Mesenchymal stem cell (in vitro differentiated cells and primary cell): Measurements from ENCODE around the gene CD19.
A peak's percentile ranks its signal among the peaks of the same experiment; 100 is the strongest.

ENCODE experiments used
- DNase-seq: peaks from one replicate; pipeline ENCODE4 v3.0.0-alpha.2; 2013
- H2AFZ ChIP-seq: one replicate; pipeline ENCODE4 v1.6.1; 2013; ENCODE audit warnings: low read depth, mild to moderate bottlenecking, control low read depth, inconsistent platforms, low read length, moderate library complexity
- H2AK5ac ChIP-seq: 2 replicates; pipeline ENCODE4 v1.6.1; 2013; ENCODE audit warnings: low read length, moderate library complexity, mild to moderate bottlenecking, inconsistent platforms; ENCODE audit not compliant: severe bottlenecking
- H2BK120ac ChIP-seq: one replicate; pipeline ENCODE4 v1.6.1; 2013; ENCODE audit warnings: low read depth, mild to moderate bottlenecking, inconsistent platforms, low read length, moderate library complexity
- H2BK12ac ChIP-seq, 2 experiments: one replicate each; pipeline ENCODE4 v1.6.1; 2013; ENCODE audit warnings: inconsistent platforms in 2 of 2, low read length in 2 of 2, mild to moderate bottlenecking in 2 of 2, moderate library complexity in 2 of 2, control low read depth in 1 of 2
- H2BK15ac ChIP-seq: one replicate; pipeline ENCODE4 v1.6.1; 2013; ENCODE audit warnings: mild to moderate bottlenecking, low read depth, inconsistent platforms; ENCODE audit not compliant: poor library complexity, severe bottlenecking
- H2BK5ac ChIP-seq: 2 replicates; pipeline ENCODE4 v1.6.1; 2013; ENCODE audit warnings: low read depth, mild to moderate bottlenecking, low read length, control low read depth, inconsistent platforms; ENCODE audit not compliant: poor library complexity, severe bottlenecking
- H3K14ac ChIP-seq, 2 experiments: one replicate each; pipeline ENCODE4 v1.6.1; 2013; ENCODE audit warnings: inconsistent platforms in 2 of 2, low read length in 2 of 2, control low read depth in 1 of 2, mild to moderate bottlenecking in 1 of 2, moderate library complexity in 1 of 2
- H3K18ac ChIP-seq, 2 experiments: one replicate each; pipeline ENCODE4 v1.6.1; 2013; ENCODE audit warnings: inconsistent platforms in 2 of 2, low read length in 2 of 2, control low read depth in 1 of 2, low read depth in 1 of 2, mild to moderate bottlenecking in 1 of 2
- H3K23ac ChIP-seq, 2 experiments: one replicate each; pipeline ENCODE4 v1.6.1; 2013; ENCODE audit warnings: inconsistent platforms in 2 of 2, low read length in 2 of 2, mild to moderate bottlenecking in 2 of 2, moderate library complexity in 2 of 2, control low read depth in 1 of 2
- H3K27ac ChIP-seq: 2 replicates; pipeline ENCODE4 v1.5.1; 2013; ENCODE audit warnings: mild to moderate bottlenecking, moderate library complexity, low read length, control low read depth, inconsistent platforms; ENCODE audit not compliant: poor library complexity, severe bottlenecking
- H3K27me3 ChIP-seq, 2 experiments: 2 replicates each; pipeline versions ENCODE4 v1.6.1 to v1.7.0; 2013; ENCODE audit warnings: low read length in 2 of 2, mild to moderate bottlenecking in 2 of 2, moderate library complexity in 2 of 2, control low read depth in 1 of 2, inconsistent platforms in 1 of 2; ENCODE audit not compliant: control insufficient read depth in 1 of 2, insufficient read depth in 1 of 2
- H3K36me3 ChIP-seq, 2 experiments: 2 replicates each; pipeline versions ENCODE4 v1.6.1 to v1.7.0; 2013; ENCODE audit warnings: low read length in 2 of 2, control low read depth in 1 of 2, inconsistent platforms in 1 of 2, low read depth in 1 of 2, mild to moderate bottlenecking in 1 of 2; ENCODE audit not compliant: insufficient read depth in 2 of 2, control insufficient read depth in 1 of 2
- H3K4ac ChIP-seq, 2 experiments: one replicate each; pipeline ENCODE4 v1.6.1; 2013; ENCODE audit warnings: inconsistent platforms in 2 of 2, low read length in 2 of 2, mild to moderate bottlenecking in 2 of 2, moderate library complexity in 2 of 2, control low read depth in 1 of 2, low read depth in 1 of 2
- H3K4me1 ChIP-seq: 2 replicates; pipeline ENCODE4 v1.6.1; 2013; ENCODE audit warnings: low read depth, low read length, control low read depth; ENCODE audit not compliant: control insufficient read depth, insufficient read depth
- H3K4me2 ChIP-seq: 2 replicates; pipeline ENCODE4 v1.6.1; 2013; ENCODE audit warnings: low read length, mild to moderate bottlenecking, inconsistent platforms; ENCODE audit not compliant: poor library complexity, severe bottlenecking
- H3K4me3 ChIP-seq, 2 experiments: 2 replicates each; pipeline versions ENCODE4 v1.5.1 to v1.7.0; 2013; ENCODE audit warnings: low read length in 2 of 2, mild to moderate bottlenecking in 2 of 2, control low read depth in 1 of 2, low read depth in 1 of 2; ENCODE audit not compliant: insufficient read depth in 1 of 2
- H3K79me1 ChIP-seq: replicated peaks from 2 replicates; pipeline ENCODE4 v1.6.1; 2013; ENCODE audit warnings: mild to moderate bottlenecking, control low read depth, low read length, inconsistent platforms; ENCODE audit not compliant: poor library complexity, severe bottlenecking
- H3K9ac ChIP-seq: 2 replicates; pipeline ENCODE4 v1.7.0; 2013; ENCODE audit warnings: mild to moderate bottlenecking, low read length, moderate library complexity
- H3K9me3 ChIP-seq: 2 replicates; pipeline ENCODE4 v1.7.0; 2013; ENCODE audit warnings: mild to moderate bottlenecking, low read length; ENCODE audit not compliant: control insufficient read depth
- H4K8ac ChIP-seq: one replicate; pipeline ENCODE4 v1.6.1; 2013; ENCODE audit warnings: inconsistent platforms, mild to moderate bottlenecking, low read length, moderate library complexity
- H4K91ac ChIP-seq: one replicate; pipeline ENCODE4 v1.6.1; 2013; ENCODE audit warnings: mild to moderate bottlenecking, low read length, inconsistent platforms
- WGBS: methylation state at CpG from one replicate; pipeline ENCODE4 v1.1.7; 2013; ENCODE audit warnings: mixed read lengths; 5-methylcytosine and 5-hydroxymethylcytosine counted together

The CD19 gene

GRCh38 chr16:28951410-28951943 lies 19.7 kb downstream of the CD19 start:
- no peak overlapping the region for H3K27ac ChIP-seq
- peak overlapping the region in 1 of 2 experiments; percentile 57 for H3K23ac ChIP-seq
- H3K79me1 ChIP-seq = peaks cover 28% of the 10 kb centered on the region
- peak overlapping the region; percentile 97 for H3K4me2 ChIP-seq
- H2AK5ac ChIP-seq = no peak overlapping the region
- H3K4me3 ChIP-seq = peak overlapping the region; percentile 93 to 95
- no peak overlapping the region for H3K14ac ChIP-seq
- H3K9me3 ChIP-seq = no peaks in the 10 kb centered on the region
- H2BK12ac ChIP-seq = no peak overlapping the region
- H3K18ac ChIP-seq = peak overlapping the region in 1 of 2 experiments; percentile 77
- H2BK5ac ChIP-seq = no peak overlapping the region
- H3K27me3 ChIP-seq = no peaks in the 10 kb centered on the region
- H3K4ac ChIP-seq = no peak overlapping the region
- peaks cover 9% of the 10 kb centered on the region for H3K4me1 ChIP-seq
- H2BK15ac ChIP-seq = peak overlapping the region; percentile 78
- peak overlapping the region; percentile 74 for H4K91ac ChIP-seq
- peaks cover 29 to 38% of the 10 kb centered on the region in 2 experiments for H3K36me3 ChIP-seq
- no peak overlapping the region for H4K8ac ChIP-seq
- no peak for DNase-seq
- peak overlapping the region; percentile 90 for H3K9ac ChIP-seq
- H2AFZ ChIP-seq = peak overlapping the region; percentile 80
- 2% methylated on average over 17 of the region's 17 CpGs for WGBS
- peak overlapping the region; percentile 54 for H2BK120ac ChIP-seq

DNA sequence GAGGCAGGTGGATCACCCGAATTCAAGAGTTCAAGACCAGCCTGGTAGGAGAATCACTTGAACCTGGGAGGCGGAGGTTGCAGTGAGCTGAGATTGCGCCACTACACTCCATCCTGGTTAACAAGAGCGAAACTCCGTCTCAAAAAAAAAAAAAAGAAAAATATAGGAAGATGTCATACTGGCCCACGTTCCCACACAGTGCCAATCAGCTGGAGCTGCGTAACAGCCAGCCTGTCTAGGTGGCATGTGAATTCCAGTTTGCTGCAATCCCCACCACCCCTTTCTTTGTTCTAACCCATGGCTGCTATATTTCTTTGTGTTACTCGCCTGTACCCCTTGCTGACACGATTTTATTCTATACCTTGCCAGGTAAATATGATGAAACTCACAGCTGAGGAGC lies 26.4 kb downstream of the CD19 start:
- Histone ChIP-seq H3K9ac (no peak overlapping the region), H3K36me3 (peaks cover 73 to 85% of the 10 kb centered on the region in 2 experiments), H3K18ac (no peak overlapping the region), H2BK15ac (no peak overlapping the region), H3K4me2 (no peak overlapping the region), H3K14ac (no peak overlapping the region), H2BK120ac (no peak overlapping the region), H3K4me1 (no peaks in the 10 kb centered on the region), H3K23ac (no peak overlapping the region), H4K91ac (no peak overlapping the region), H3K4ac (no peak overlapping the region), H2BK5ac (no peak overlapping the region), H3K4me3 (no peak overlapping the region), H3K79me1 (peaks cover 41% of the 10 kb centered on the region), H3K27ac (no peak overlapping the region), H2AFZ (no peak overlapping the region), H4K8ac (no peak overlapping the region), H2BK12ac (no peak overlapping the region), H3K27me3 (no peaks in the 10 kb centered on the region), H3K9me3 (no peaks in the 10 kb centered on the region), H2AK5ac (no peak overlapping the region)
- WGBS = 95% methylated on average over 9 of the region's 9 CpGs
- DNase-seq = no peak

GRCh38 chr16:28958836-28959235 lies 27.1 kb downstream of the CD19 start:
- Histone ChIP-seq H3K79me1 (peaks cover 39% of the 10 kb centered on the region), H2AK5ac (no peak overlapping the region), H2BK120ac (no peak overlapping the region), H3K23ac (no peak overlapping the region), H4K91ac (no peak overlapping the region), H3K27me3 (no peaks in the 10 kb centered on the region), H3K4me1 (no peaks in the 10 kb centered on the region), H3K9me3 (no peaks in the 10 kb centered on the region), H2BK15ac (no peak overlapping the region), H2BK5ac (no peak overlapping the region), H2AFZ (no peak overlapping the region), H3K4ac (no peak overlapping the region), H3K14ac (no peak overlapping the region), H3K9ac (no peak overlapping the region), H4K8ac (no peak overlapping the region), H3K4me3 (no peak overlapping the region), H3K27ac (no peak overlapping the region), H2BK12ac (no peak overlapping the region), H3K36me3 (peaks cover 74 to 85% of the 10 kb centered on the region in 2 experiments), H3K18ac (no peak overlapping the region), H3K4me2 (no peak overlapping the region)
- WGBS = 99% methylated on average over 5 of the region's 6 CpGs
- DNase-seq = no peak

- Histone ChIP-seq H3K4me2 (no peak overlapping the region), H2BK120ac (no peak overlapping the region), H3K4me3 (no peak overlapping the region), H2BK15ac (no peak overlapping the region), H3K79me1 (peaks cover 17% of the 10 kb centered on the region), H3K4ac (no peak overlapping the region), H3K14ac (no peak overlapping the region), H4K91ac (no peak overlapping the region), H2BK5ac (no peak overlapping the region), H2AK5ac (no peak overlapping the region), H3K27me3 (no peaks in the 10 kb centered on the region), H3K36me3 (peaks cover 36 to 56% of the 10 kb centered on the region in 2 experiments), H3K18ac (no peak overlapping the region), H3K4me1 (no peaks in the 10 kb centered on the region), H3K9me3 (no peaks in the 10 kb centered on the region), H3K23ac (no peak overlapping the region), H4K8ac (no peak overlapping the region), H2AFZ (no peak overlapping the region), H2BK12ac (no peak overlapping the region), H3K9ac (no peak overlapping the region), H3K27ac (no peak overlapping the region)
- no peak for DNase-seq
- 100% methylated on average over 2 of the region's 3 CpGs for WGBS
Observed at GRCh38 chr16:28964072-28964471, 32.3 kb downstream of the CD19 start.
